Endodermal cell (in vitro differentiated cells): ENCODE results near the gene LMO3. TPM values are rescaled to one million over a fixed set of nuclear protein-coding genes. Genes with fewer than 3 reads are reported as not detected.

Source experiments
- DNase-seq: peaks from one replicate; pipeline ENCODE4 v3.0.0-alpha.2; 2017
- H3K27ac ChIP-seq: 2 replicates; pipeline ENCODE4 v1.5.1; 2013; ENCODE audit warnings: mild to moderate bottlenecking, low read depth, low read length, moderate library complexity
- H3K27me3 ChIP-seq: 2 replicates; pipeline ENCODE4 v1.6.1; 2013; ENCODE audit warnings: mild to moderate bottlenecking, low read length, moderate library complexity; ENCODE audit not compliant: insufficient read depth, control insufficient read depth, poor library complexity, severe bottlenecking
- H3K36me3 ChIP-seq: 2 replicates; pipeline ENCODE4 v1.7.0; 2013; ENCODE audit warnings: mild to moderate bottlenecking, low read length, moderate library complexity; ENCODE audit not compliant: control insufficient read depth, insufficient read depth
- H3K4me1 ChIP-seq: one replicate; pipeline ENCODE4 v1.7.0; 2013; ENCODE audit warnings: low read length; ENCODE audit not compliant: control insufficient read depth, insufficient read depth
- H3K4me3 ChIP-seq: 2 replicates; pipeline ENCODE4 v1.5.1; 2013; ENCODE audit warnings: mild to moderate bottlenecking, low read length, moderate library complexity
- H3K9ac ChIP-seq: 2 replicates; pipeline ENCODE4 v1.6.1; 2013; ENCODE audit warnings: mild to moderate bottlenecking, low read length, moderate library complexity; ENCODE audit not compliant: poor library complexity, severe bottlenecking; ENCODE audit errors: extremely low read depth
- H3K9me3 ChIP-seq: 2 replicates; pipeline ENCODE4 v1.6.1; 2013; ENCODE audit warnings: mild to moderate bottlenecking, low read length, moderate library complexity; ENCODE audit not compliant: control insufficient read depth
- H3K27ac Mint-ChIP-seq: 2 replicates; pipeline ENCODE4 v1.8.0; 2020; ENCODE audit warnings: mixed read lengths
- H3K27me3 Mint-ChIP-seq: 2 replicates; pipeline ENCODE4 v1.8.0; 2021; ENCODE audit warnings: mild to moderate bottlenecking, mixed read lengths; ENCODE audit not compliant: insufficient read depth
- H3K36me3 Mint-ChIP-seq: 2 replicates; pipeline ENCODE4 v1.8.0; 2020; ENCODE audit warnings: low read depth, mixed read lengths
- H3K4me1 Mint-ChIP-seq: 2 replicates; pipeline ENCODE4 v1.8.0; 2020; ENCODE audit warnings: mixed read lengths
- H3K4me3 Mint-ChIP-seq: 2 replicates; pipeline ENCODE4 v1.8.0; 2020; ENCODE audit warnings: mild to moderate bottlenecking, moderate library complexity, mixed read lengths
- H3K9me3 Mint-ChIP-seq: 2 replicates; pipeline ENCODE4 v1.8.0; 2020; ENCODE audit warnings: mild to moderate bottlenecking, mixed read lengths
- CTCF ChIP-seq: fragments of 200-600 bp; sonication (generic); conservative IDR thresholded peaks from 2 replicates; pipeline ENCODE4 v1.5.0; 2021; ENCODE audit warnings: antibody characterized with exemption, mild to moderate bottlenecking
- WGBS, 2 experiments: methylation state at CpG; one replicate each; pipeline versions ENCODE4 v1.1.5 to v1.1.7; 2013; ENCODE audit warnings: missing lambda C conversion rate in 2 of 2, mixed read lengths in 1 of 2; ENCODE audit not compliant: insufficient coverage in 1 of 2, insufficient read length in 1 of 2; 5-methylcytosine and 5-hydroxymethylcytosine counted together
- total RNA-seq, 2 donors: library from RNA; stranded (reverse); fragmentation: NEBNext Ultra II Directional in 1 of 2; extraction: Animal tissue kit (Norgen Biotek cat#: 25700) in 1 of 2; gene quantifications; 2 replicates in 1 of 2; 3 replicates in 1 of 2; pipeline ENCODE4 v1.2.1, GENCODE V29; 2021

The LMO3 gene
- total RNA-seq, 2 donors from 2014 or later, result 0.77 to 3.2 TPM

DNA sequence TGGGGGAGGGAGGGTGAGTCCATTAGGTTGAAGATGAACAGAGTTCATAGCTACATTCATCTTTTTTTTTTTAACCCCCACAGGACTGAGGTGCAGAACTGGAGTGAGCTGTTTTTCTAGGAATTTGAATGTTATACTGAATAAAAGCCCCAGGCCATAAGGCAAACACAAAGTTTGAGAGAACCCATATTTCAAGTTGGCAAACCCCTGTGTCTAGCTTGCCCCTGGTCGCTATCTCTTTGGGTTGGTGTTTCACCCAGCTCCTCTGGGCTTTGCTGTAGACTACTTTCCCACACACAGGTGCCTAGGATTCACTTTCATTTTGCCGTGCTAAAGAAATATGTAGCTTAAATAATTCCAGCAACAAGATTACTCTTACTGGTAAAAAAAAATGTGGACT lies 5.2 kb upstream of the LMO3 start:
- H3K36me3 Mint-ChIP-seq, result no peaks in the 10 kb centered on the region
- no peaks in the 10 kb centered on the region for H3K36me3 ChIP-seq
- H3K9me3 Mint-ChIP-seq, result no peaks in the 10 kb centered on the region
- H3K27ac ChIP-seq, result no peak overlapping the region
- H3K9me3 ChIP-seq, result no peaks in the 10 kb centered on the region
- H3K4me3 Mint-ChIP-seq, result peak overlapping the region; percentile 32
- H3K4me3 ChIP-seq, result no peak overlapping the region
- H3K9ac ChIP-seq, result no peak overlapping the region
- TF ChIP-seq CTCF, result no peak
- peaks cover 55% of the 10 kb centered on the region for H3K4me1 Mint-ChIP-seq
- WGBS, 2 experiments, result 63 to 72% methylated on average over 2 of the region's 2 CpGs
- H3K27me3 ChIP-seq, result peaks cover 50% of the 10 kb centered on the region
- DNase-seq, result no peak
- H3K27me3 Mint-ChIP-seq, result peaks cover 52% of the 10 kb centered on the region
- peaks cover 5% of the 10 kb centered on the region for H3K4me1 ChIP-seq
- H3K27ac Mint-ChIP-seq, result no peak overlapping the region

DNA sequence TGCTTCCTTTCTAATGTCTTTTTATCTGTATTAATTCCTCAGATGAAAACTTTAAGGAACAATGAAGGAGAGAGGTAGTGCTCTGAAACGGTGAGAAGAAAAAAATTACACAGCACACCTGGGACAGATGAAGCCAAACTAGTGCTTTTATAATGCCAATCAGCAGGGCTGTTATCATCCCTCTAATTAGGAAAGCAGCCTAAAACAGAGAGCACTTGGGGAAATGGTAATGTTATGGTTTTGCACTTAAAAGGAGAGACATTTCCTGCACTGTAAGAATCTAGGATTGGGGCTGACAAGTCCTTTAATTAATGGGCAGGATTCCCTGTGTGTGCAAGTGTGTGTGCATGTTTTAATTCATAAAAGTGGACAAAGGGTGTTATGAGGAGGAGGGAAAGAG lies 4.8 kb upstream of the LMO3 start:
- no peaks in the 10 kb centered on the region for H3K36me3 ChIP-seq
- H3K9me3 ChIP-seq, result no peaks in the 10 kb centered on the region
- Mint-ChIP-seq H3K4me1 (peaks cover 57% of the 10 kb centered on the region), H3K9me3 (no peaks in the 10 kb centered on the region), H3K27me3 (peaks cover 56% of the 10 kb centered on the region), H3K4me3 (peak overlapping the region; percentile 32), H3K36me3 (no peaks in the 10 kb centered on the region), H3K27ac (no peak overlapping the region)
- no peak overlapping the region for H3K27ac ChIP-seq
- no peak for TF ChIP-seq CTCF
- no peak overlapping the region for H3K4me3 ChIP-seq
- no peak for DNase-seq
- peaks cover 54% of the 10 kb centered on the region for H3K27me3 ChIP-seq
- H3K4me1 ChIP-seq, result peaks cover 5% of the 10 kb centered on the region
- no peak overlapping the region for H3K9ac ChIP-seq
- 13% methylated on average over 1 of the region's 1 CpG; no CpG with 5 or more reads in 1 of the 2 experiments for WGBS, 2 experiments

- Histone ChIP-seq H3K9me3 (no peaks in the 10 kb centered on the region), H3K27me3 (peaks cover 60% of the 10 kb centered on the region), H3K9ac (no peak overlapping the region), H3K4me3 (no peak overlapping the region), H3K36me3 (no peaks in the 10 kb centered on the region), H3K4me1 (peaks cover 5% of the 10 kb centered on the region), H3K27ac (no peak overlapping the region)
- Mint-ChIP-seq H3K4me3 (peak overlapping the region; percentile 32), H3K27ac (no peak overlapping the region), H3K36me3 (no peaks in the 10 kb centered on the region), H3K27me3 (peaks cover 62% of the 10 kb centered on the region), H3K4me1 (peaks cover 60% of the 10 kb centered on the region), H3K9me3 (no peaks in the 10 kb centered on the region)
- peak; percentile 51 for DNase-seq
- 53 to 59% methylated on average over 2 to 7 of the region's 7 CpGs for WGBS, 2 experiments
- TF ChIP-seq CTCF, result no peak
Measured at GRCh38 chr12:16610001-16610585, 4.1 kb upstream of the LMO3 start.
